ENCODE results near the gene PRICKLE4. TPM values are rescaled to one million over a fixed set of nuclear protein-coding genes. Genes with fewer than 3 reads are reported as not detected.

The PRICKLE4 gene
- total and polyA plus RNA-seq, 2 of the 13 experiments (the other 11 are each of a cell fraction or from before 2014, with no cell fraction given): 0.92 to 1.2 TPM

- peak within 1 kb of the TSS; percentile 97 for H3K4me2 ChIP-seq (ENCODE audit: low read depth, low read length)
- peak; percentile 60 for FAIRE-seq
- BruUV-seq (replicated peaks): TSS peak; percentile 42
- TF ChIP-seq, protein P1, sequence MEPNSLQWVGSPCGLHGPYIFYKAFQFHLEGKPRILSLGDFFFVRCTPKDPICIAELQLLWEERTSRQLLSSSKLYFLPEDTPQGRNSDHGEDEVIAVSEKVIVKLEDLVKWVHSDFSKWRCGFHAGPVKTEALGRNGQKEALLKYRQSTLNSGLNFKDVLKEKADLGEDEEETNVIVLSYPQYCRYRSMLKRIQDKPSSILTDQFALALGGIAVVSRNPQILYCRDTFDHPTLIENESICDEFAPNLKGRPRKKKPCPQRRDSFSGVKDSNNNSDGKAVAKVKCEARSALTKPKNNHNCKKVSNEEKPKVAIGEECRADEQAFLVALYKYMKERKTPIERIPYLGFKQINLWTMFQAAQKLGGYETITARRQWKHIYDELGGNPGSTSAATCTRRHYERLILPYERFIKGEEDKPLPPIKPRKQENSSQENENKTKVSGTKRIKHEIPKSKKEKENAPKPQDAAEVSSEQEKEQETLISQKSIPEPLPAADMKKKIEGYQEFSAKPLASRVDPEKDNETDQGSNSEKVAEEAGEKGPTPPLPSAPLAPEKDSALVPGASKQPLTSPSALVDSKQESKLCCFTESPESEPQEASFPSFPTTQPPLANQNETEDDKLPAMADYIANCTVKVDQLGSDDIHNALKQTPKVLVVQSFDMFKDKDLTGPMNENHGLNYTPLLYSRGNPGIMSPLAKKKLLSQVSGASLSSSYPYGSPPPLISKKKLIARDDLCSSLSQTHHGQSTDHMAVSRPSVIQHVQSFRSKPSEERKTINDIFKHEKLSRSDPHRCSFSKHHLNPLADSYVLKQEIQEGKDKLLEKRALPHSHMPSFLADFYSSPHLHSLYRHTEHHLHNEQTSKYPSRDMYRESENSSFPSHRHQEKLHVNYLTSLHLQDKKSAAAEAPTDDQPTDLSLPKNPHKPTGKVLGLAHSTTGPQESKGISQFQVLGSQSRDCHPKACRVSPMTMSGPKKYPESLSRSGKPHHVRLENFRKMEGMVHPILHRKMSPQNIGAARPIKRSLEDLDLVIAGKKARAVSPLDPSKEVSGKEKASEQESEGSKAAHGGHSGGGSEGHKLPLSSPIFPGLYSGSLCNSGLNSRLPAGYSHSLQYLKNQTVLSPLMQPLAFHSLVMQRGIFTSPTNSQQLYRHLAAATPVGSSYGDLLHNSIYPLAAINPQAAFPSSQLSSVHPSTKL (CRISPR knock-in tag; IDR thresholded peaks at IDR 0.05): peak; percentile 67
- peak; percentile 56 for TF ChIP-seq CBX1 (IDR thresholded peaks at IDR 0.05; ENCODE audit: low read depth)
- peak; percentile 79 for TF ChIP-seq HOXA5 (CRISPR knock-in tag; IDR thresholded peaks at IDR 0.05)
- TF ChIP-seq ZNF451 (CRISPR knock-in tag; IDR thresholded peaks at IDR 0.05): peak; percentile 96
- no peak for TF ChIP-seq FOXJ3 (CRISPR knock-in tag; IDR thresholded peaks at IDR 0.05; ENCODE audit: borderline replicate concordance)
- TF ChIP-seq ZNF367 (CRISPR knock-in tag; IDR thresholded peaks at IDR 0.05; ENCODE audit: borderline replicate concordance): no peak
- TF ChIP-seq, protein P2, sequence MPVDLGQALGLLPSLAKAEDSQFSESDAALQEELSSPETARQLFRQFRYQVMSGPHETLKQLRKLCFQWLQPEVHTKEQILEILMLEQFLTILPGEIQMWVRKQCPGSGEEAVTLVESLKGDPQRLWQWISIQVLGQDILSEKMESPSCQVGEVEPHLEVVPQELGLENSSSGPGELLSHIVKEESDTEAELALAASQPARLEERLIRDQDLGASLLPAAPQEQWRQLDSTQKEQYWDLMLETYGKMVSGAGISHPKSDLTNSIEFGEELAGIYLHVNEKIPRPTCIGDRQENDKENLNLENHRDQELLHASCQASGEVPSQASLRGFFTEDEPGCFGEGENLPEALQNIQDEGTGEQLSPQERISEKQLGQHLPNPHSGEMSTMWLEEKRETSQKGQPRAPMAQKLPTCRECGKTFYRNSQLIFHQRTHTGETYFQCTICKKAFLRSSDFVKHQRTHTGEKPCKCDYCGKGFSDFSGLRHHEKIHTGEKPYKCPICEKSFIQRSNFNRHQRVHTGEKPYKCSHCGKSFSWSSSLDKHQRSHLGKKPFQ (CRISPR knock-in tag; IDR thresholded peaks at IDR 0.05; ENCODE audit: insufficient replicate concordance): peak; percentile 79
- TF ChIP-seq, protein P3, sequence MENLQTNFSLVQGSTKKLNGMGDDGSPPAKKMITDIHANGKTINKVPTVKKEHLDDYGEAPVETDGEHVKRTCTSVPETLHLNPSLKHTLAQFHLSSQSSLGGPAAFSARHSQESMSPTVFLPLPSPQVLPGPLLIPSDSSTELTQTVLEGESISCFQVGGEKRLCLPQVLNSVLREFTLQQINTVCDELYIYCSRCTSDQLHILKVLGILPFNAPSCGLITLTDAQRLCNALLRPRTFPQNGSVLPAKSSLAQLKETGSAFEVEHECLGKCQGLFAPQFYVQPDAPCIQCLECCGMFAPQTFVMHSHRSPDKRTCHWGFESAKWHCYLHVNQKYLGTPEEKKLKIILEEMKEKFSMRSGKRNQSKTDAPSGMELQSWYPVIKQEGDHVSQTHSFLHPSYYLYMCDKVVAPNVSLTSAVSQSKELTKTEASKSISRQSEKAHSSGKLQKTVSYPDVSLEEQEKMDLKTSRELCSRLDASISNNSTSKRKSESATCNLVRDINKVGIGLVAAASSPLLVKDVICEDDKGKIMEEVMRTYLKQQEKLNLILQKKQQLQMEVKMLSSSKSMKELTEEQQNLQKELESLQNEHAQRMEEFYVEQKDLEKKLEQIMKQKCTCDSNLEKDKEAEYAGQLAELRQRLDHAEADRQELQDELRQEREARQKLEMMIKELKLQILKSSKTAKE (CRISPR knock-in tag; IDR thresholded peaks at IDR 0.05; ENCODE audit: borderline replicate concordance): 0 out of 2 replicates have a peak, but pooled peaks have one; percentile 33
- no peak; the same call in 1 of the 2 replicates for TF ChIP-seq ZNF235 (CRISPR knock-in tag; IDR thresholded peaks at IDR 0.05; ENCODE audit: borderline replicate concordance)
- no peak for TF ChIP-seq ZNF20 (CRISPR knock-in tag; IDR thresholded peaks at IDR 0.05)
- peak; percentile 81; the same call in 1 of the 2 replicates for TF ChIP-seq ZNF160 (CRISPR knock-in tag; IDR thresholded peaks at IDR 0.05)
- TF ChIP-seq STAT5B (CRISPR knock-in tag; IDR thresholded peaks at IDR 0.05): 0 out of 2 replicates have a peak, but pooled peaks have one; percentile 63
- peak; percentile 79 for TF ChIP-seq CCAR2 (optimal IDR thresholded peaks at IDR 0.05; ENCODE audit: low read depth, low read length)
- TF ChIP-seq ATF7-NPFF (CRISPR knock-in tag; IDR thresholded peaks at IDR 0.05; ENCODE audit: low read depth): peak; percentile 88
- peak; percentile 64; the same call in 1 of the 2 replicates for TF ChIP-seq ZNF749 (CRISPR knock-in tag; IDR thresholded peaks at IDR 0.05; ENCODE audit: borderline replicate concordance)
Measured at GRCh38 chr6:41779788-41780550, 613 bp upstream of the PRICKLE4 start, which contains the start of gene FRS3. TSS of gene FRS3 (minus strand) at chr6:41779900. CDS start at chr6:41776987, 2,913 bp downstream.

More at GRCh38 chr6:41779788-41780550, 613 bp upstream of the PRICKLE4 start, which contains the start of gene FRS3:
- H3K9ac ChIP-seq (ENCODE audit: insufficient read depth, low read depth, low read length): peak within 1 kb of the TSS; percentile 73
- H2AFZ ChIP-seq (ENCODE audit: low read length): no peak within 1 kb of the TSS
- ChIA-PET CTCF (ENCODE audit: low intra/inter-chr PET ratio, low total read pairs) (interaction anchor here (0.8 to 2.1 kb wide), 4 partner anchors 45 to 264 kb away, joined by 3 to 24 read pairs (median 10); partner anchors contain the start of genes BYSL, MED20 and TFEB), POLR2A (interaction anchor here (0.5 to 1.3 kb wide), 12 partner anchors 8 to 271 kb away, joined by 3 to 15 read pairs (median 4); partner anchors contain the start of genes PGC and TAF8)
- no peaks in the 10 kb centered on the region for H3K9me3 ChIP-seq (ENCODE audit: low read length)
- H3K36me3 ChIP-seq (replicated peaks in 1 of 2; ENCODE audit: control insufficient read depth in 1 of 2, insufficient read depth in 2 of 2, low read length in 2 of 2): peaks cover 1 to 14% of the 10 kb centered on the region in 2 experiments; a peak in 4 of 5 replicates
- intact Hi-C loops (cut with micrococcal nuclease; ENCODE audit: unreplicated experiment): loop anchor here (1.0 to 5.0 kb wide), 3 partner anchors 157 to 264 kb away; no protein-coding TSS in a partner anchor
- WGBS (ENCODE audit: low lambda C conversion rate): 1% methylated on average over 38 of the region's 73 CpGs
- peak within 1 kb of the TSS; percentile 82 to 93 (median 92) for H3K4me3 ChIP-seq (replicated peaks in 1 of 3; ENCODE audit: insufficient read depth in 1 of 3, low read depth in 2 of 3, low read length in 3 of 3)
- peaks cover 4% of the 10 kb centered on the region for H3K79me2 ChIP-seq (ENCODE audit: insufficient read depth, low read length)
- in situ Hi-C loops (cut with HindIII; ENCODE audit: extremely low pct_ligation_motif_present, low pct_unique_long_range_greater_than_20kb): loop anchor here (5.0 to 25.0 kb wide), 3 partner anchors 43 to 432 kb away; partner anchors contain the start of genes MRPS10 and TFEB
- H3K27ac ChIP-seq (ENCODE audit: extremely low read length, insufficient read depth, low read length): peak within 1 kb of the TSS; percentile 24
- DNase-seq (ENCODE audit: low spot score) (peak; percentile 95), ATAC-seq (peak; percentile 90)
- H3K27me3 ChIP-seq (ENCODE audit: control insufficient read depth in 1 of 2, insufficient read depth in 2 of 2, low read length in 2 of 2): no peaks in the 10 kb centered on the region; a peak in 2 of 5 replicates
- no peaks in the 10 kb centered on the region for H4K20me1 ChIP-seq (ENCODE audit: insufficient read depth, low read length)
- peaks cover 34% of the 10 kb centered on the region for H3K4me1 ChIP-seq (ENCODE audit: insufficient read depth, low read length)

Data from HepG2 (cell line).